ENCODE data around the gene B9D1. TPM values are rescaled to one million over a fixed set of nuclear protein-coding genes. Genes with fewer than 3 reads are reported as not detected.

The B9D1 gene
- total and polyA plus RNA-seq, 4 donors = 23.5 to 47.9 (median 26.0) TPM

GRCh38 chr17:19333736-19334290 lies 28.7 kb downstream of the B9D1 start:
- Histone ChIP-seq H3K4me3 (no peak overlapping the region), H3K9ac (ENCODE audit: insufficient read depth in 1 of 2, low read length in 2 of 2) (no peak overlapping the region), H3K36me3 (ENCODE audit: control insufficient read depth in 4 of 4, insufficient read depth in 4 of 4, low read length in 4 of 4) (peaks cover 4 to 24% (median 16%) of the 10 kb centered on the region in 4 donors), H3K27me3 (ENCODE audit: control insufficient read depth in 3 of 3, insufficient read depth in 3 of 3, low read length in 2 of 3) (no peaks in the 10 kb centered on the region), H3K27ac (ENCODE audit: low read depth in 1 of 2, low read length in 1 of 2) (no peak overlapping the region), H3K9me3 (ENCODE audit: control insufficient read depth in 4 of 4, insufficient read depth in 3 of 4, low read length in 3 of 4) (no peaks in the 10 kb centered on the region), H3K4me1 (ENCODE audit: control insufficient read depth in 5 of 5, insufficient read depth in 5 of 5, low read length in 5 of 5) (peaks cover 0 to 24% (median 5%) of the 10 kb centered on the region in 5 donors)
- DNase-seq = no peak
- 91 to 94% methylated on average over 12 of the region's 12 CpGs for WGBS, 2 donors
- no peak for ATAC-seq (ENCODE audit: insufficient read depth, low FRiP score)
- TF ChIP-seq, protein P1, sequence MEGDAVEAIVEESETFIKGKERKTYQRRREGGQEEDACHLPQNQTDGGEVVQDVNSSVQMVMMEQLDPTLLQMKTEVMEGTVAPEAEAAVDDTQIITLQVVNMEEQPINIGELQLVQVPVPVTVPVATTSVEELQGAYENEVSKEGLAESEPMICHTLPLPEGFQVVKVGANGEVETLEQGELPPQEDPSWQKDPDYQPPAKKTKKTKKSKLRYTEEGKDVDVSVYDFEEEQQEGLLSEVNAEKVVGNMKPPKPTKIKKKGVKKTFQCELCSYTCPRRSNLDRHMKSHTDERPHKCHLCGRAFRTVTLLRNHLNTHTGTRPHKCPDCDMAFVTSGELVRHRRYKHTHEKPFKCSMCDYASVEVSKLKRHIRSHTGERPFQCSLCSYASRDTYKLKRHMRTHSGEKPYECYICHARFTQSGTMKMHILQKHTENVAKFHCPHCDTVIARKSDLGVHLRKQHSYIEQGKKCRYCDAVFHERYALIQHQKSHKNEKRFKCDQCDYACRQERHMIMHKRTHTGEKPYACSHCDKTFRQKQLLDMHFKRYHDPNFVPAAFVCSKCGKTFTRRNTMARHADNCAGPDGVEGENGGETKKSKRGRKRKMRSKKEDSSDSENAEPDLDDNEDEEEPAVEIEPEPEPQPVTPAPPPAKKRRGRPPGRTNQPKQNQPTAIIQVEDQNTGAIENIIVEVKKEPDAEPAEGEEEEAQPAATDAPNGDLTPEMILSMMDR (IDR thresholded peaks at IDR 0.05; ENCODE audit: control extremely low read depth, extremely low read depth) = no peak

- peaks cover 0 to 21% (median 5%) of the 10 kb centered on the region in 5 donors for H3K4me1 ChIP-seq (ENCODE audit: control insufficient read depth in 5 of 5, insufficient read depth in 5 of 5, low read length in 5 of 5)
- ATAC-seq (ENCODE audit: insufficient read depth, low FRiP score) (no peak), DNase-seq (no peak)
- H3K27ac ChIP-seq (ENCODE audit: low read depth in 1 of 2, low read length in 1 of 2) = no peak overlapping the region
- H3K36me3 ChIP-seq (ENCODE audit: control insufficient read depth in 4 of 4, insufficient read depth in 4 of 4, low read length in 4 of 4) = peaks cover 4 to 28% (median 17%) of the 10 kb centered on the region in 4 donors
- H3K9ac ChIP-seq (ENCODE audit: insufficient read depth in 1 of 2, low read length in 2 of 2) = no peak overlapping the region
- 94 to 100% methylated on average over 1 of the region's 1 CpG for WGBS, 2 donors
- no peaks in the 10 kb centered on the region for H3K27me3 ChIP-seq (ENCODE audit: control insufficient read depth in 3 of 3, insufficient read depth in 3 of 3, low read length in 2 of 3)
- TF ChIP-seq, protein P1 (IDR thresholded peaks at IDR 0.05; ENCODE audit: control extremely low read depth, extremely low read depth) = no peak
- H3K4me3 ChIP-seq = no peak overlapping the region
- no peaks in the 10 kb centered on the region for H3K9me3 ChIP-seq (ENCODE audit: control insufficient read depth in 4 of 4, insufficient read depth in 3 of 4, low read length in 3 of 4)
Observed at GRCh38 chr17:19333132-19333440, 29.4 kb downstream of the B9D1 start.

DNA sequence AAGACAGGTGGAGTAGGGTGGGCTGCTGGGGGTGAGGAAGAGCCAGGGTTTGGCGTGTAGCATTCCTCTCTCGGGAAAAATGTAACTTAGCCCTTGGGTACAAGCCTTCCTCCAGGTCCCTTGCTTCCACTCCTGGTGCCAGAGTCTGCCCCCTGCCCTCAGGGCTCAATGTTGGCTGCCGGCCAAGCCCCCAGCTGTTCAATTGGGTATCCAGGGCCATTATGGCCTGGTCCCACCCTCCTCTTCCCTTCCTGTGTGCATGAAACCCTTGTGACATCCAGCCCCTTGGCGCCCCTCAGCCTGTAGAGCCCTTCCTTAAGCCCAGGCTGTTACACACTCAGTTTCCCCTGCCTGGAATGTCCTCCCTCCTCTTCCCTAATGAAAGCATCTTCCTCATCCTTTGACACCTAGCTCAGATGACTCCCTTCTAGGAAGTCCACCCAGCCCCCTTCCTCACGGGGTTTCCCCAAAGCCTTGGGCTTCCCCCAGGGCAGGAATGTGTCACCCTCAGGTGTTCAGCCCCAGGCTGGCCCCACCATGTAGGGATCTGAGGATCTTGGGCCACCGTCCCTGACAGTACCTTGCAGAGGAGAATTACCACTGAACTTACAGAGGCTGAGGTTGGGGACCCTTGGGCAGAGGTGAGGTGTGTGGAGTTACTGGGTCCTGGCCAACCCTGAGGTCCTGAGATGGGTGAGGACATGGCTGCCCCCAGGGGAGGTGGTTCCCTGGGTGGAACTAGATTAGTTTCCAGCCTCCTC lies 30.0 kb downstream of the B9D1 start:
- ATAC-seq (ENCODE audit: insufficient read depth, low FRiP score) = no peak
- DNase-seq = no peak
- H3K9ac ChIP-seq (ENCODE audit: insufficient read depth in 1 of 2, low read length in 2 of 2) = no peak overlapping the region

More for the DNA sequence above, 30.0 kb downstream of the B9D1 start:
- Histone ChIP-seq H3K4me3 (no peak overlapping the region), H3K9me3 (ENCODE audit: control insufficient read depth in 4 of 4, insufficient read depth in 3 of 4, low read length in 3 of 4) (no peaks in the 10 kb centered on the region), H3K27ac (ENCODE audit: low read depth in 1 of 2, low read length in 1 of 2) (no peak overlapping the region), H3K4me1 (ENCODE audit: control insufficient read depth in 5 of 5, insufficient read depth in 5 of 5, low read length in 5 of 5) (peaks cover 0 to 16% (median 5%) of the 10 kb centered on the region in 5 donors), H3K36me3 (ENCODE audit: control insufficient read depth in 4 of 4, insufficient read depth in 4 of 4, low read length in 4 of 4) (peaks cover 4 to 28% (median 17%) of the 10 kb centered on the region in 4 donors), H3K27me3 (ENCODE audit: control insufficient read depth in 3 of 3, insufficient read depth in 3 of 3, low read length in 2 of 3) (no peaks in the 10 kb centered on the region)
- TF ChIP-seq, protein P1 (IDR thresholded peaks at IDR 0.05; ENCODE audit: control extremely low read depth, extremely low read depth) = no peak
- 82 to 83% methylated on average over 6 of the region's 6 CpGs for WGBS, 2 donors
